Naive B cell (primary cell): ENCODE data around the gene COA3. TPM values are rescaled to one million over a fixed set of nuclear protein-coding genes. Genes with fewer than 3 reads are reported as not detected.

ENCODE experiments used
- ATAC-seq, 2 donors: fragments of 150-1000 bp; cut with Tn5 transposase; 2 replicates each; pipeline ENCODE4 v1.10.0; 2021; ENCODE audit warnings: low read depth in 2 of 2, mild to moderate bottlenecking in 2 of 2, moderate library complexity in 2 of 2
- DNase-seq: peaks from one replicate; pipeline ENCODE4 v3.0.0; 2022
- H3K27ac Mint-ChIP-seq, 6 donors: one replicate each; pipeline ENCODE4 v1.8.0; 2020 to 2022; ENCODE audit warnings: mild to moderate bottlenecking in 6 of 6, mixed read lengths in 6 of 6, moderate library complexity in 5 of 6, inconsistent platforms in 2 of 6
- H3K27me3 Mint-ChIP-seq, 3 donors: one replicate each; pipeline ENCODE4 v1.8.0; 2021 to 2022; ENCODE audit warnings: mixed read lengths in 3 of 3, mild to moderate bottlenecking in 1 of 3
- H3K36me3 Mint-ChIP-seq, 2 donors: one replicate each; pipeline ENCODE4 v1.8.0; 2020 to 2022; ENCODE audit warnings: mixed read lengths in 2 of 2, inconsistent platforms in 1 of 2, mild to moderate bottlenecking in 1 of 2
- H3K4me1 Mint-ChIP-seq, 3 donors: one replicate each; pipeline ENCODE4 v1.8.0; 2020 to 2022; ENCODE audit warnings: mixed read lengths in 3 of 3, inconsistent platforms in 1 of 3, mild to moderate bottlenecking in 1 of 3, moderate library complexity in 1 of 3
- H3K4me3 Mint-ChIP-seq, 8 donors: one replicate each; pipeline ENCODE4 v1.8.0; 2020 to 2022; ENCODE audit warnings: mild to moderate bottlenecking in 8 of 8, mixed read lengths in 8 of 8, moderate library complexity in 8 of 8, inconsistent platforms in 2 of 8
- H3K9me3 Mint-ChIP-seq, 7 donors: one replicate each; pipeline ENCODE4 v1.8.0; 2020 to 2022; ENCODE audit warnings: mixed read lengths in 7 of 7, mild to moderate bottlenecking in 5 of 7, inconsistent platforms in 2 of 7, moderate library complexity in 1 of 7
- polyA plus RNA-seq, 6 donors: library from polyadenylated mRNA; unstranded; fragments of 300-500 nt; fragmentation: Illumina TruSeq; gene quantifications; one replicate each; pipeline ENCODE4 v1.2.3, GENCODE V29; 2021; ENCODE audit warnings: low read depth in 6 of 6

Gene COA3
- polyA plus RNA-seq, 6 donors from 2014 or later = 117 to 157 (median 133) TPM

- H3K36me3 Mint-ChIP-seq = peaks cover 11 to 34% of the 10 kb centered on the region in 2 donors
- no peak for DNase-seq
- peaks cover 30 to 44% (median 37%) of the 10 kb centered on the region in 3 donors for H3K4me1 Mint-ChIP-seq
- peak overlapping the region in 2 of 8 donors; percentile 32 to 43 for H3K4me3 Mint-ChIP-seq
- H3K27ac Mint-ChIP-seq = peak overlapping the region in 2 of 6 donors; percentile 29 to 64
- H3K27me3 Mint-ChIP-seq = peaks cover 53 to 84% (median 76%) of the 10 kb centered on the region in 3 donors
- peaks cover 0 to 4% (median 0%) of the 10 kb centered on the region in 7 donors for H3K9me3 Mint-ChIP-seq
- no peak for ATAC-seq
Observed at GRCh38 chr17:42783062-42783790, 15.3 kb downstream of the COA3 start.

GRCh38 chr17:42782166-42783061 lies 16.1 kb downstream of the COA3 start:
- Mint-ChIP-seq H3K27ac (no peak overlapping the region), H3K36me3 (peaks cover 11 to 33% of the 10 kb centered on the region in 2 donors), H3K4me1 (peaks cover 26 to 44% (median 37%) of the 10 kb centered on the region in 3 donors), H3K9me3 (peaks cover 0 to 4% (median 0%) of the 10 kb centered on the region in 7 donors), H3K27me3 (peaks cover 46 to 76% (median 68%) of the 10 kb centered on the region in 3 donors), H3K4me3 (peak overlapping the region in 3 of 8 donors; percentile 32 to 69 (median 43))
- ATAC-seq = no peak
- DNase-seq = no peak

- Mint-ChIP-seq H3K27me3 (peaks cover 39 to 69% (median 60%) of the 10 kb centered on the region in 3 donors), H3K36me3 (peaks cover 11 to 33% of the 10 kb centered on the region in 2 donors), H3K4me3 (peak overlapping the region in 2 of 8 donors; percentile 59 to 83), H3K4me1 (peaks cover 26 to 44% (median 37%) of the 10 kb centered on the region in 3 donors), H3K27ac (no peak overlapping the region), H3K9me3 (peaks cover 0 to 4% (median 0%) of the 10 kb centered on the region in 7 donors)
- DNase-seq (no peak), ATAC-seq (no peak)
Observed at GRCh38 chr17:42781639-42782165, 16.8 kb downstream of the COA3 start.

DNA sequence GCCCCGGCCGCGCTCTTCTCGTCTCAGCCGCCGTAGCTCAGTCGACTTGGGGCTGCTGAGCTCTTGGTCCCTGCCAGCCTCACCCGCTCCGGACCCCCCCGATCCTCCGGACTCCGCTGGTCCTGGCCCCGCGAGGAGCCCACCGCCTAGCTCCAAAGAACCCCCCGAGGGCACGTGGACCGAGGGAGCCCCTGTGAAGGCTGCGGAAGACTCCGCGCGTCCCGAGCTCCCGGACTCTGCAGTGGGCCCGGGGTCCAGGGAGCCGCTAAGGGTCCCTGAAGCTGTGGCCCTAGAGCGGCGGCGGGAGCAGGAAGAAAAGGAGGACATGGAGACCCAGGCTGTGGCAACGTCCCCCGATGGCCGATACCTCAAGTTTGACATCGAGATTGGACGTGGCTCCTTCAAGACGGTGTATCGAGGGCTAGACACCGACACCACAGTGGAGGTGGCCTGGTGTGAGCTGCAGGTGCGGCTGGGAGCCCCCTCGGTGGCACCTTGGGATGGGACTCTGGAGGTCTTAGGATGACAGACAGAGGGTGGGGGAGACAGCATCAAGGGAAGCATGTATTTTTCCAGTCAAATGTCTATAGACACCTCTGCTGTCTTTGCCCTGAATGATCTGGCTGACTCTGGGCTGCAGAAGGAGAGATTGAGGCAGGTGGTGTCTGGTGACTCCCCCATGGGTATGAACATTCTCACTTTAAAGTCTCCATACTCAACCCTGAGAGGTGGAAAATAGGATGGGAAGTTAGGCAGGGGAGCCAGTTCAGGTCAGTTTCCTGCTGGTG lies 17.5 kb downstream of the COA3 start:
- peak overlapping the region in 7 of 8 donors; percentile 19 to 83 (median 60) for H3K4me3 Mint-ChIP-seq
- ATAC-seq (peak in 1 of 2 donors; percentile 34), DNase-seq (no peak)
- peaks cover 11 to 31% of the 10 kb centered on the region in 2 donors for H3K36me3 Mint-ChIP-seq
- peaks cover 34 to 62% (median 55%) of the 10 kb centered on the region in 3 donors for H3K27me3 Mint-ChIP-seq
- peaks cover 26 to 44% (median 37%) of the 10 kb centered on the region in 3 donors for H3K4me1 Mint-ChIP-seq
- no peak overlapping the region for H3K27ac Mint-ChIP-seq
- peaks cover 0 to 4% (median 0%) of the 10 kb centered on the region in 7 donors for H3K9me3 Mint-ChIP-seq

DNA sequence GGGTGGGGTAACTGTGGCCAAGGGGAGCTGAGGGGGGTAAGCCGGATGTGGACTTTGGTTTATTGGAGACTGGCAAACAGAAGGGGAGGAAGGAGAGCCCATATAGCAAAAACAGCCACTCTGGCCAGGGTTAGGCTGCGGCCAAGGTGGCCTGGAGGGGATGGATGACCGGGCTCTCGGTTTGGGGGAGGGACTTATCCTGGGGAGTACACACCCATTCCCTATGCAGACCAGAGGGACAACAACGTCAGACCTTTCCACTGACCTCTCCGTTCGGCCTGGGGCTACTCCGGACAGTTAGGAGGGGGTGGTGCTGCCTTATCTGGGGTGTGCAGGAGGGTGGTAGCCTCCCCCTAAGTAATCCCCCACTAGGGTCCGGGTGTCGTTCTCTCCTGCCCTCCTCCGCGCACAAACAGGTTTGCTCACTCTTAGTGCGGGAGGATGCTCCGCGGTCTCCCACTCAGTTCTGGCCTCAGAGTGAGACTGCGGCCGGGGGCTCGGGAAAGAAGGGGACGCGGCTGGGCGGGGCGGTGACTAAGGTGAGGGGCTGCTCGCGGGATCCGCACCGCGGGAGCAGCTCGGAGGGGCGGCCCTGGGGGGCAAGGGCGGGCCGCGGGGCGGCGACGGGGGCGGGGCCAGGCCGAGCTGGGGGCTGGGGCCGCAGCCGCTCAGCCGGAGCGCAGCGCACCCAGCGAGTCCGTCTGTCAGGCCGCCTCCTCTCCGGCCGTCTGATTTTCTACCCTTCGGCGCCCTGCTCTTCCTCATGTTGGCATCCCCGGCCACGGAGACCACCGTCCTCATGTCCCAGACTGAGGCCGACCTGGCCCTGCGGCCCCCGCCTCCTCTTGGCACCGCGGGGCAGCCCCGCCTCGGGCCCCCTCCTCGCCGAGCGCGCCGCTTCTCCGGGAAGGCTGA lies 18.3 kb downstream of the COA3 start, which contains the start of gene WNK4:
Gene WNK4, plus strand, starts transcription at position 675 of the 915 bp plus-strand sequence. Its CDS starts 89 bp downstream, at position 764.
- no peak for DNase-seq
- H3K4me3 Mint-ChIP-seq = peak within 1 kb of the TSS; percentile 19 to 83 (median 60)
- peaks cover 19 to 44% (median 43%) of the 10 kb centered on the region in 3 donors for H3K4me1 Mint-ChIP-seq
- peak in 1 of 2 donors; percentile 27 for ATAC-seq
- peak within 1 kb of the TSS in 3 of 6 donors; percentile 44 to 88 (median 51) for H3K27ac Mint-ChIP-seq
- peaks cover 27 to 54% (median 47%) of the 10 kb centered on the region in 3 donors for H3K27me3 Mint-ChIP-seq
- H3K36me3 Mint-ChIP-seq = peaks cover 11 to 25% of the 10 kb centered on the region in 2 donors
- peaks cover 0 to 2% (median 0%) of the 10 kb centered on the region in 7 donors for H3K9me3 Mint-ChIP-seq

DNA sequence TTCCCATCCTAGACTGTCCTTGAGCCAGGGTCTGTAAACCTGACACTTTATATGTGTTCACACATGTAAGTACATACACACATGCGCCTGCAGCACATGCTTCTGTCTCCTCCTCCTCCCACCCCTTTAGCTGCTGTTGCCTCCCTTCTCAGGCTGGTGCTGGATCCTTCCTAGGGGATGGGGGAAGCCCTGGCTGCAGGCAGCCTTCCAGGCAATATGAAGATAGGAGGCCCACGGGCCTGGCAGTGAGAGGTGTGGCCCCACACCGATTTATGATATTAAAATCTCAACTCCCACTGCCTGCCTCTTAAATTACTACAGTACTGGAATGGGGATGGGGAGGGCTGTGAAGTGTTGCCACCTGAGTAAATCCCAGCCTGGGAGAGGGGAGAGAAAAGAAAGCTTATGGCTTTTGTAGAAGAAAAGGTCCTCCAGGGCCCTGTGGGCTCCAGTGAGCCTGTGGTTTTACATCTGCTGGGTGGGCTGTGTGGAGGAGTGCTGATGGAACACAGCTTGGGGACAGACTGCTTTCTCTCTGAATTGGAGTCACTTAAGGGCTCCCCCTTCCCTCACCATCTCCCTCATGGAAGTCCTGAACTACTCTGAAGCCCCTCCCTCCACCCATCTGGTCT lies 19.1 kb downstream of the COA3 start:
- DNase-seq (no peak), ATAC-seq (no peak)
- H3K27ac Mint-ChIP-seq = peak overlapping the region in 3 of 6 donors; percentile 44 to 88 (median 51)
- H3K4me3 Mint-ChIP-seq = peak overlapping the region in 5 of 8 donors; percentile 19 to 76 (median 27)
- peaks cover 11 to 25% of the 10 kb centered on the region in 2 donors for H3K36me3 Mint-ChIP-seq
- H3K4me1 Mint-ChIP-seq = peaks cover 14 to 39% (median 38%) of the 10 kb centered on the region in 3 donors
- peaks cover 21 to 46% (median 39%) of the 10 kb centered on the region in 3 donors for H3K27me3 Mint-ChIP-seq
- H3K9me3 Mint-ChIP-seq = peaks cover 0 to 2% (median 0%) of the 10 kb centered on the region in 7 donors

DNA sequence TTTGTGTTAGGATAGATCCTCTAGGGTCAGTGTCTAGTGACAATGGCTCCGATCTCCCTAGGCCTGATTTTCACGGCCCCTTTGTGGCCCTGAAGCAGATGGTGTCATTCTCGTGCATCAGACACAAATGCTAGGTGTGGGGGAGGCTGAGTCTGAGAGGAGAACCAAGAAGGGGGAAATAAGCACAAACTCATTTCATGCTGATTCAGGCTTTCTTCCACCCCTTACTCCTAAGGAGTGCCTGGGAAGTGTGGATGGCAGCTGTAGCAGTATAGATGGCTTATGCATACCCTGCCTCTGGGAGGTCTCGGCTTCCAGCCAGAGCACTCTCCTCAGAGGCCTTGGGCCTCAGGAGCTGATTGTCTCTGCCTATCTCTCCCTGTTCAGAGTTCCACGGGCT lies 19.9 kb downstream of the COA3 start:
- DNase-seq = no peak

GRCh38 chr17:42775534-42776098 lies 22.9 kb downstream of the COA3 start:
- peaks cover 11 to 25% of the 10 kb centered on the region in 2 donors for H3K36me3 Mint-ChIP-seq
- no peak for DNase-seq
- no peak overlapping the region for H3K27ac Mint-ChIP-seq
- H3K4me3 Mint-ChIP-seq = peak overlapping the region in 5 of 8 donors; percentile 47 to 97 (median 95)
- peaks cover 0 to 12% (median 8%) of the 10 kb centered on the region in 3 donors for H3K27me3 Mint-ChIP-seq
- H3K9me3 Mint-ChIP-seq = peaks cover 0 to 4% (median 0%) of the 10 kb centered on the region in 7 donors
- H3K4me1 Mint-ChIP-seq = peaks cover 24 to 45% (median 35%) of the 10 kb centered on the region in 3 donors
- no peak for ATAC-seq

More for the DNA sequence above, 19.9 kb downstream of the COA3 start:
- no peak for ATAC-seq
- H3K36me3 Mint-ChIP-seq = peaks cover 11 to 25% of the 10 kb centered on the region in 2 donors
- peaks cover 21 to 41% (median 40%) of the 10 kb centered on the region in 3 donors for H3K4me1 Mint-ChIP-seq
- peaks cover 14 to 38% (median 30%) of the 10 kb centered on the region in 3 donors for H3K27me3 Mint-ChIP-seq
- no peak overlapping the region for H3K4me3 Mint-ChIP-seq
- peaks cover 0 to 2% (median 0%) of the 10 kb centered on the region in 7 donors for H3K9me3 Mint-ChIP-seq
- H3K27ac Mint-ChIP-seq = no peak overlapping the region

DNA sequence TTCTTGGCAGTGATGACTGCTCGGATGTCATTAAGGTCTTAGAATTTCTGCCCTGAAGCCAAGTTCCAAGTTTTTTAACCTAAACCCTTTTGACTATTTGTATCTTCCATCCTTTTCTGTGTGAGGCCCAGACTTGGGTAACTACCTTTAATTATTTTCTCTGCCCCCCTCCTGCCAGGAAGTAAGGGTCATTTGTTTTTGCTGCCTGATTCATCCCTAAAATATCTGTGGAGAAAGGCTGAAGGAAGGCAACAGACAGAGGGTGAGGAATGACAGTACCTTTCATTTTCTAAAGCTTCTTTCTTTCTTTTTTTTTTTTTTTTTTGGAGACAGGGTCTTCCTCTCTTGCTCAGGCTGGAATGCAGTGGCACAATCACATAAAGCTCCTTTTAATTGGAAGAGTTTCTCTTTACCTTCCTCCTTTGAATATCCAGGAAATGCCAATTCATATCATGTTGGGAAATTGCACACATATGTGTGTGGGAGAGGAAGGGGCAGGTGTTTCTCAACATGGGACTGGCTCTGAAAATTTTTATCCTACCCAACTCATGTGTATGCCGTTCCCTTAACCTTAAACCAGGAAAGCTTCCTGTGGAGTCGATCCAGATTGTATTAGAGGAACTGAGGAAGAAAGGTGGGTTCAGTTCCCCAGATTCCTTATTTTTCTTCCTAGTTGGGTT lies 24.3 kb downstream of the COA3 start:
- Mint-ChIP-seq H3K4me3 (peak overlapping the region; percentile 95 to 100 (median 99)), H3K4me1 (peaks cover 19 to 35% (median 24%) of the 10 kb centered on the region in 3 donors), H3K27me3 (peaks cover 0 to under 1% (median 0%) of the 10 kb centered on the region in 3 donors), H3K27ac (peak overlapping the region in 4 of 6 donors; percentile 98 to 99 (median 98)), H3K36me3 (peaks cover 5 to 16% of the 10 kb centered on the region in 2 donors), H3K9me3 (peaks cover 0 to 4% (median 0%) of the 10 kb centered on the region in 7 donors)
- ATAC-seq (no peak), DNase-seq (no peak)
